ENCODE measurements around the gene FOSL2.

The FOSL2 gene

DNA sequence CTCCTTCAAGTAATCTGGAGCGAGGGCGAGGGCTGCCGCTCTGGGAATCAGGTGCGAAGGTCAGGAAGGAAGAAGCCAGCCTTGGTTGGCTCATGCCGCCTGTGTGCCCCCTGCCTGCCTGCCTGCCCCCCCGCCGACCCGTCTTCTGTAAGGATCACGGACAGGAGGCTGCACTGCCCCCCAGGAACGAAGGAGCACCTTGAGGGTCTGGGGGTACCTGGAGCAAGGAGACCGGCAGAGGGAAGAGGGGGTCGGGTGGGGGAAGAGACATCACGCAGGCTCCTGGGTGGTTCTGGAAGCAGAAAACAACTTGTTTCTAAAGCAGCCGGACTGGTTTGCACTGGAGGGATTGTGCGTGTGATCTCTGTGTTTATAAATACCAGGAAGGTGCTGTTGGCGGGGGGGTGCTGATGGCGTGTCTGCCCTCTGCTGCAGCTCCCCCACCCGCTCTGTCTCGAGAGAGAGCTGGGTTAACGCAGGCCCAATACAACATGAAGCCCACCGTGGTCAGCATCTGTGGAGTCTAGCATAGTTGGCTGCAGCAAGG, 1.7 kb downstream of the FOSL2 start:
- in situ Hi-C loops (cut with HindIII; ENCODE audit: low sequenced_read_pairs) = no loop called here

DNA sequence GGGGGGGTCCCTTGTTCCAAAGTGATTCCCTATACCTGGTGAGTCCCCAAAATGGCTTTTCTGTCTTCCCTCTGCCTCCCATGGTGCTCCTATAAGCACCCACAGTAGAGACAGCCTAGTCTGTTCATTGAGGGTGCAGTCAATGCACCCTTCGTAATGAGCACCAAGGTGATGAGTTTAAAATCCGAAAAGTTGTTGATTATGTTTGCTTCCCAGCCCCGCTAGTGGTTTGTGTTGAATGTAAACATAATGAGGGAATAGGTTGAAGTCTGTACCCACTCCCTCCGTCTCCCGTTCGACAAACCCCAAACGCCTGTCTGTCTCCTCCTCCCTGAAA, 2.3 kb downstream of the FOSL2 start:
- in situ Hi-C loops (cut with HindIII; ENCODE audit: low sequenced_read_pairs) = no loop called here

DNA sequence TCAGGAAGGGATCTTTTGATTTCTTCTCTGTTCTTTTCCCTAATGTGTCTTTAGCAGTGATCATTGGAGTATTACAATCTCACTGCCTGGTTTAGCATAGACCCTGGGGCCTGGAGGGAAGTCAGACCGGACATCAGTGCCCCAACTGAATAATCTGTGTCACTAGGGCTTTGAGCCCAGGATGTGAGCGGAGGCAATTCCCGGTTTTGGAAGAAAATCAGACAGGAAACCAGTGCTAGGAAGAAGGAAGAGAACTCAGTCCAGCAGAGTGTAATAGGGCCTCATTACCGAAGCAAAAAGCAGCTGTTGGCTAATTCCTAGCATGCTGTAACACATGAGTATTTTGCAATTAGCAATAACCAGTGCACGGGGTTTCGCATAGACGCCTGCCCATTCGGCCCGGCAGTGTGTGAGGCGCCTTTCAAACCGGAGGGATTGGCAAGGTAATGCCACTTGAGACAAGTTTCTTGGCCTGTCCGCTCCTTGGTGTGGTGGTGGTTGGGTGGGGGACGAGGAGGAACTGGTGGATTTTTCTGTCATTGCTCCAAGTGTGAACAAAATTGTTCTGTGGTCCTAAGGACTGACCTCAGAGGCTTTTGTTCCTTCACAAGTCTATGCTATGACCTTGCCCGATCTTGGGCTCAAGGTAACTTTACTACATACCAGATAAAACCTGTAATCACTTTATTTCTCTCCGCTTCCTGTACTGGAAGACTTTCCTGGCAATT, 2.8 kb downstream of the FOSL2 start:
- in situ Hi-C loops (cut with HindIII; ENCODE audit: low sequenced_read_pairs) = no loop called here

DNA sequence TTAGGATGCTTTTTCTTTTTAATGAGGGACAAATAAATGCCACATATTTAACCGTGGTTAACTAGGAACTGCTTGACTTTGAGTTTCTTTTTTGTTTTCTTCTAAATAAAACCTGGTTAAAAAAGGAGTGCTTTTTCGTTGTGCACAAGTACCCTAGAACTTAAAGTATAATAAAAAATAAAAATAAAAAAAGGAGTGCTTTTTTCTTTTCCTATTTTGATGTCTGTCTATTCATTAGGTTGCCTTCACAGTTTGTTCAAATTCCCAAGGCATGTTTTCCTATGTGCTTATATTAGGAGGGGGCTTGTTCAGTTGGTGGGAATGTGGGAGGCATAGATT, 4.4 kb downstream of the FOSL2 start:
- in situ Hi-C loops (cut with HindIII; ENCODE audit: low sequenced_read_pairs) = no loop called here

DNA sequence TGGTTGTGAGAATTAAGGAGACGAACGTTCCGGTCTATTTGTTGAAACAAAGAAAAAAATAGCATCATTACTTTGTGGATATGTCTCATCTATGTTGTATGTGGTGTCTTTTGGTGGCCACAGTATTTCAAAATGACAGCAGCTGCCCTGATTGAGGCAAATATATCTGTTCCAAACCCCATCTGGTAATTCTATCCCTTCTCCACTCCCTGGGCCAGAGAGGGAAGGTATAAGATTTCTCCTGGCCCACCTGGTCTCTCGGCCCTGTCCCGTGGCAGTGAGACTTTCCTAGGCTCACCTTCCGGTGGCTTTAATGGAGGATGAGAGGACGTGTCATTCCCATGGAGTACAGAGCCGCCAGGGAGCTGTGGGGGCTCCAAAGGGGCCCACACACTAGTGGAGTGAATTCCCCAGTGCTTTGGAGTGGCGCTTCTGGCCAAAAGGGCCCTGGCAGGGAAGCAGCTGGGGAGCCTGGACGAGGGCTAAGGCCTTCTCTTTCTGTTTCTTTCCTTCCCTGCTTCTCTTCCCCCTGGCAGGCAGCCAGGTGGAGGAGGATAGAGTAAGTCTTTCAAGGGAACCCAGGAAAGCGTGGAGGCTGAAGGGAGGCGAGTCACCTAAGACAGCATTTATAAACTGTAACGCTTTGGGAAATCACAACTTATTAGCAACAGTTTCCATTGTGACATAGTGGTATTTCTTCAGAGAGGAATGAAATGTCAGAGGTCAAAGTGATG, 5.6 kb downstream of the FOSL2 start:
- in situ Hi-C loops (cut with HindIII; ENCODE audit: low sequenced_read_pairs) = no loop called here

DNA sequence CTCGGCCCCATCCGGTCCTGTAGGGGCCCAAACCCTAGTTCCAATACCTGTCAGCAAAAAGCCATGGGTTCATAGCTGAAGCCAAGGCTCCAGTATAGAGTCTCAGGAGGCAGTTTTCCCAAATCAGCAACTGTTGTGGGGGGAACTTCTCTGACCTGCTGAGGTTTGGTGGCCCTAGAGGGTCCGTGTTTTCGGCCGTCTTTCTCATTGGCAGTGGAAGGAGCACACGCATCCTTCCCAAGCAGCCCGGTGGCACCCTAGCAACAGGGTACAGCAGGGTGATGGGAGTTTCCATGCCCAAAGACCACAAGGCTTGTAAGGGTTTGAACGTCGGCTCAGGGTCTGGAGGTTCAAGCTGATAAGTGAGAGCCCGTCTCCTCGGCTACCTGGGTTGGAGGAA, 6.6 kb downstream of the FOSL2 start:
- in situ Hi-C loops (cut with HindIII; ENCODE audit: low sequenced_read_pairs) = no loop called here

DNA sequence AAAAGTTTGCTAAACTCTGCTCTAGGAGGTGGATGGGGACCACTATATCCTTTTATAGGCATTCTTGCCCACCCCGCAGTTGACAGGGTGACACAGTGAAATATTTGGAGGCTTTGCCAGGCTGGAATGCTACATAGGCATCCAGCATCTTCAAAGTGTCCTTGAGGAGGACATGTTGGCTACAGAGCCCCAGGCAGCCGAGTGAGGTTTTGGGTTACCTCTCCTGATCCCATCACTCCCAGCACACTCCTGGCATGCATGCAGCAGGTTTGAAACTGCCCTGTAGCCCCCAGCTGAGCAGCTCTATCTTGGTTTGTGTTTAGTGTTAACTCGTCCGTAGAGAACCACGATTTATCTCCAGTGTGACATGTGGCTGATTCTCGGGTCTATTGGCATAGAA, 7.3 kb downstream of the FOSL2 start:
- in situ Hi-C loops (cut with HindIII; ENCODE audit: low sequenced_read_pairs) = loop anchor here (10.0 kb wide), 1 partner anchor 665 kb away; no protein-coding TSS in a partner anchor

DNA sequence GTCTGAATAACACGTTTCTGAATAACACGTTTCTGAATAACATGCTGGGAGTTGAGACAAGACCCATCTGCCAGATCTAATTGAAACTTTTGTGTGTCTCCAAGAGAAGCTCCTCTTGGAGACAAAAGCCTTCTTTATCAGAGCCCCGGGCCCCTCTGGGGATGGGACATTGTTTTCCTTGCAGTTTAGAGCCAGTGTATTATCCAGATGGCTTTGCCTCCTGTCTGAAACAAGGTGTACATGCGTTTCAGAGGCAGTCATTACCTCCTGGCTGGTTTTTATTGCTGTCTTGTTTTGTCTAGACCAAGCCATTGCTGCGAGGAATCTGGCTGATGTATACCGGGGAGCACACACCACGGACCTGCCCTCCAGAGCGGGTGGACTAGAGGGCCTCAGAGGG, 7.8 kb downstream of the FOSL2 start:
- in situ Hi-C loops (cut with HindIII; ENCODE audit: low sequenced_read_pairs) = loop anchor here (10.0 kb wide), 1 partner anchor 666 kb away; no protein-coding TSS in a partner anchor

DNA sequence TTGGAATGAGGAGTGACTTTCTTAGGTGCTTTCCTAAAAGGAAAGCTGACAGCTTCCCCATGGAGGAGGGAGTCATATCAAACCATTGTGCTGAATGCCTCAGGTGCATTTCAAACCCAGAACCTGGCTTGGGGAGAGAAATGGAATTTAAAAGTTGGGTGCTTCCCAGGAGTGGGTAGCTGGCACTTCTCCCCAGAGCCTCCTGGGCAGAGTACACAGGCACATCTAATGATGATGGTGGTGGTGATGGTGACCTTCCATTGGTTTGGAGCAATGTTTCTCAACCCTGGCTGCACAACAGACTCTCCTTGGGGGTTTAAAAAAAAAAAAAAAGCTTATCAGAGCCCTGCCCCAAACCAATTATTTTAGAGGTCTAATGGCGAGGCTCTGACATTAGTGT, 8.3 kb downstream of the FOSL2 start:
- in situ Hi-C loops (cut with HindIII; ENCODE audit: low sequenced_read_pairs) = loop anchor here (10.0 kb wide), 1 partner anchor 666 kb away; no protein-coding TSS in a partner anchor

DNA sequence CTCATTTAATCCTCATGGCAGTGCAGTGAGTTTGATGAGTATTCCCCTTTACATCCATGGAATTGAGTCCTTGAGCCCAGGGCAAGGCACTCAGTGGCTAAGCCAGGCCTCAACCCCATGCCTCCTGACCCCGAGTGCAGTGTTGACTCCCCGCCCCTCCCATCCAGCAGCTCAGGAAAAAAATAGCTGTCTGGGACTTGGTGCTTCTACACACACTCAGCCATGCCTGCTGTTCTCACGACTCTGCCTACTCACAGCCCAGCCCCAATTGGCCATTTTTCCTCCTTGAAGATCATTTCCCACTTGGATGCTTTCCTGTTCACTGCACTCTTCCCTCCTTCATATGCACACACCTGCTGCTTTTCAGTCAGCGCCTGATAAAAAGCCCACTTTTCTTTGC, 8.8 kb downstream of the FOSL2 start:
- in situ Hi-C loops (cut with HindIII; ENCODE audit: low sequenced_read_pairs) = loop anchor here (10.0 kb wide), 1 partner anchor 667 kb away; no protein-coding TSS in a partner anchor

DNA sequence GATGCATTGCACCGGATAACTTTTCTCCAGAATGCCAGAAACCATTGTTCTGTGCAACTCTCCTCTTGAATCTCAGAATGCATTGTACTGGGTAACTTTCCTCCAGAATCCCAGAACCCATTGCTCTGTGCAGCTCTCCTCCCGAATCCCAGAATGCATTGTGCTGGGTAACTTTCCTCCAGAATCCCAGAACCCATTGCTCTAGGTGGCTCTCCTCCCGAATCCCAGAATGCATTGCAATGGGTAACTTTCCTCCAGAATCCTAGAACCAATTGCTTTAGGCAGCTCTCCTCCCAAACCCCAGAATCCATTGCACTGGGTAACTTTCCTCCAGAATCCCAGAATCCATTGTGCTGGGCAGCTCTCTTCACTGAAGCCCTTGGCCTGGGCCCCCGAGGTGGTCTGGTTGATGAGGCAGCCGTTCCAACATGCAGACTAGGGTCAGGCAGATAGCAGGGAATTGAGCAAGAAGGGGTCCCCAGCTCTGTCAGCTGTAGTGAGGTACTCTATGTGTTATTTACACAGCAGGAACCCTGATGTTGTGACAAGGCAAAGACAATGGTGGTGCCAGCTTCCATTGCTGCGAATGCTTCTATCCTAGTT, 9.4 kb downstream of the FOSL2 start:
- in situ Hi-C loops (cut with HindIII; ENCODE audit: low sequenced_read_pairs) = loop anchor here (10.0 kb wide), 1 partner anchor 667 kb away; no protein-coding TSS in a partner anchor

DNA sequence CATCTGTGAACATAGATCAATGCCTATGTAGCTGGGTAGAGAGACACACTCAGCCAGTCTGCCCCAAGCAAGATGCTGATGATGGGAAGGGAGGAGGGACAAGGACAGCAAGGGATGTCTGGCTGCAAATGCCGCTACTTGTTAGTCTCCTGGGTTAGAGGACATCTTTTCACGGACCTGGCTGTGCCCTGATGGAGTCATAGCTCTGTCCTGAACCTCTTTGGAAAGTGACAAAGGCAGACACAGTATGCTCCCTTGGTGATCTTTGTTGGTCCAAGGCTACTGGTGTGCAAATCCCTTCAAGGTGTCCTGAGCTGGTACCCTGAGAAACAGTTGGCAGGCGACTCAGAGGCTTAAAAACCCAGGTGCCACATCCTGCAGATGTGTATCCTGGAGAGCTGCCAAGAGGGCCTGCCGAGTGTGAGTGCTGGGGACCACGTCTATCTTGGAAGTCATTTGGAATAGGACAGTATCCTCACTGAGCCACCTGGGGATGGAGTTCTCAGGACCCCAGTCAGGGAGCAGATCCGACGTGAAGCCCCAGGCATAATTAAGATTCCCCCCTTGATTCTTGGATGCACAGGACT, 10.8 kb downstream of the FOSL2 start:
- in situ Hi-C loops (cut with HindIII; ENCODE audit: low sequenced_read_pairs) = loop anchor here (10.0 kb wide), 1 partner anchor 669 kb away; no protein-coding TSS in a partner anchor

DNA sequence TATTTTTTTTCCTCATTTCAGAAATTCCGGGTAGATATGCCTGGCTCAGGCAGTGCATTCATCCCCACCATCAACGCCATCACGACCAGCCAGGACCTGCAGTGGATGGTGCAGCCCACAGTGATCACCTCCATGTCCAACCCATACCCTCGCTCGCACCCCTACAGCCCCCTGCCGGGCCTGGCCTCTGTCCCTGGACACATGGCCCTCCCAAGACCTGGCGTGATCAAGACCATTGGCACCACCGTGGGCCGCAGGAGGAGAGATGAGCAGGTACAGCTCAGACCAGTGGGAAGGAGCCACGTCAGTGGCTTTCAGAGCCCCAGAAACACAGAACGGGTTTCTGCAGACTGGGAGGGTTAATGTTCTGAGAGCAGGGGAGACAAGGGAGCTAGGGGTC, 11.4 kb downstream of the FOSL2 start:
- in situ Hi-C loops (cut with HindIII; ENCODE audit: low sequenced_read_pairs) = loop anchor here (10.0 kb wide), 1 partner anchor 669 kb away; no protein-coding TSS in a partner anchor

DNA sequence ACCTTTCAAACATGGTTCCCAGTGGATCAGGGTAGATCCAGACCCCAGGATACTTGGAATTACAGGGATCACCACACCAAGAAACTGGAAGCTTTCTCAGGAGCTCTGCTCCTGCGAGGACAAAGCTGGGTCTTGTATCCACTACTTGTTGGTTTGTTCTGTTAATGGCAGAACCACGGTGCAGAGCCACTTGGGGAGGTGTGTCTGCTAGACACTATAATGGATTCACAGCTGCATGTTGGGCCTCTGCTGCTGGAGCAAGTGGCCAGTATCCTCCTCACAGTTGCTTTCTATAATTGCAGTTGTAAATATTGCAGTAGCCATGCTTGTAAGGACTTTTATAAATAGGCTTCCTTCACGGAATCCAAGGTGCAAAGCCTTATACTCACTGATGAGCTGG, 12.9 kb downstream of the FOSL2 start:
- in situ Hi-C loops (cut with HindIII; ENCODE audit: low sequenced_read_pairs) = loop anchor here (5.0 to 10.0 kb wide), 2 partner anchors 72 to 671 kb away; no protein-coding TSS in a partner anchor

DNA sequence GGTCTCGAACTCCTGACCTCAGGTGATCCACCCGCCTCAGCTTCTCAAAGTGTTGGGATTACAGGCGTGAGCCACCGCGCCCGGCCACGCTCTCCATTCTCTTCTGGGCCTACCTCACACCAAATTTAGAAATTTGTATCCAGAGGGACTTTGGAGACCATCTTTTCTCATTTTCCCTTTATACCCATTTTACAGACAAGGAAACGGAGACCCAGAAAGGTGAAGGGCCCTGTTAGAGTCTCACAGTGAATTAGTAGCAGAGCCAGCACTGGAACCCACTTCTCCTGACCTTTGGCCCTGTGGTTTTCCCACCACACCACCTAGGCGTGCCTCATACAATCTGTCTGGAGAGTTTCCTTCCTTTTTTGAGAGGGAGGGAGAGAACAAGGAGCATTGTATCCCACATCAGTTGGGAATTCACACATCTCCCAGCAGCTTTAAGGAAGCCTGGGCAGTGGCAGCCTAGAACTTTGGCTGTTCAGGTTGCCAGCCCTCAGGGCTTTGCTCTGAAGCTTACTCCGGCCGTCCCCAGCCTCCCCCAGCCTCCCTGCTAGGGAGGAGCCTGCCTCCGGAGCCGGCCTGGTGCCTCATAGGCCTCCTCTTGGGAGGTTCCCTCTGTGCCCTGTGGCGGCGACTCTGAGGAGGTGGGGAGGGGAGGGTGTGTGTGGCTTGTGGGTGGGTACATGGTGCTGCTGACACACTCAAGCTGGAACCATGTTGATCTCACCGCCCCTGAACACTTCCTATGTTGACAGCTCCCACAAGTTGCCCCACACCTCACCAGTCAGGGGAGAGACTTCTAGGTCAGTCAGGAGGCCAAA, 13.8 kb downstream of the FOSL2 start:
- in situ Hi-C loops (cut with HindIII; ENCODE audit: low sequenced_read_pairs) = loop anchor here (5.0 to 10.0 kb wide), 2 partner anchors 71 to 672 kb away; no protein-coding TSS in a partner anchor

DNA sequence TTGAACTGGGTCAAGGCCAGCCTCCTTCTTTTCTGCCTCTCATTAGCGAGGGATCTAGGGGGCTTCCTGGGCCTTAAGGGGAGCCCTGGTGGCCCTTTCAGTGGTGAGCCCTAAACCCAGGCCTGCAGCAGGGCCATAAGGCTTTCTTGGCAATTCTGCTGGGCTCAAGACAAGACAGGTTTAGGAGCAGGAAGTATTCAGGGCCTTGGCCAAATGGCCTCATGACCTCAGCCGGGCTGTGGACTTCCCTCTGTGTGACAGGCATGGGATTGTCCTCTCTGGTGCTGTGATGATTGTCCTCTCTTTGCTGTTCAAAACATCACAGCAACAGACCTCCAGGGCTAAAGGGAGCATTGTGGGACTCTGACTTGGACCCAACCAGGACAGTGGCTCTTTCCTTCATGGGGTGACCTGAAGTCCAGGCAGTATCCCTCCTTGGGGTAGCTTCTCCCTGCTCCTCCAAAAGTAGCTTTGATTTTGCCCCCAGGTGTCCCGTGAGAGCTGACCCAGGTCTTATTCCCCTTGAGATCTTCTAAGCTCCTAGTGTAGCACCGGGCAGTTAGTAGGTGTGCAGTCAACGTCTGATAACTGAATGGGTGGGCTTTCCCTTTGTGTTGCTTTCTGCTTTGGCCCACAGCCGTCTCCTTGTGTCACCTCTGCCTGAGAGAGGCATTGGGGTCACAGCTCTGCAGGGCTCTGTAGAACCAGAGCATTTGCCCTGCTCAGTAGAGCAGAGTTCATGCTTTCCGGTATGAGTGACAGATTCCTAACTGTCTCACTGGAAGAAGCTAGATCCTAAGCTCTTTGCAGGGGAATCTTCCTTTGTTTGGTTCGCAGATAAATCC, 14.7 kb downstream of the FOSL2 start:
- in situ Hi-C loops (cut with HindIII; ENCODE audit: low sequenced_read_pairs) = loop anchor here (5.0 to 10.0 kb wide), 2 partner anchors 70 to 673 kb away; no protein-coding TSS in a partner anchor

DNA sequence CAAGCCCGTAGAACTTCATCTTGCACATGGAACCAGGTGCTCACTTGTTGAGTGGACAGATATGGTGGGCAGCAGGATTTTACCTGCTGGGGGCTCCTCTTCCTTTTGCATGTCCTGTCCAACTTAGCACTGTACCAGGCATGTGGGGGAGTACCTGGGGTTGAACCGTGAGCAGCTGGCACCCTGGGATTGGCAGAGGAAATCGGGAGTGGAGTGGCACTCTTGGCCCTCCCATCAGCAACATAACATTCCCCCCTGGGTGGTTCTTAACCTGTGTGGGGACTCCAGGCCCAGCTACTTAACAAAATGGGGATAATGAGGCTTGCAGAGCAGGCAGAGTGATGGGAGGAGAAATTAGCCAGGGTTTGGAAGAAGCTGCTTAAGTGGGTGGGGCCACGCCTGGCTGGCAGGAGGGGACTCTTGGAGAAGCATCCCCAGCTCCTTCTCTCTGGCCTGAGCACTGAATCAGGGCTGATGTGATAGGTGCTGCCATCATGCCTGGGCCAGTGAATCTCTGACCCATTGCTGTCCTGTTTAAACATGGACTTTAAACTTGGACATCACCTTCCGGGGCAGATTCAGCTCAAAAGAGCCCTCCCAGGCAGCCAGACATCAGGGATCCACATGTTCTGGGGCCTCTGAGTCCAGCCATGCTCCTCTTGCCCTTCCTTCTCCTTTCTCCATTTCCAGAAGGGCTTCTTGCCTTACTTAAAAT, 15.5 kb downstream of the FOSL2 start:
- in situ Hi-C loops (cut with HindIII; ENCODE audit: low sequenced_read_pairs) = loop anchor here (5.0 to 10.0 kb wide), 2 partner anchors 69 to 673 kb away; no protein-coding TSS in a partner anchor

Measured in DLD1 (cell line).